Measurements from ENCODE around the gene PDE10A.
"Not testable (repeated sequence)": the region's sequence is repeated elsewhere in the genome, so short reads cannot be mapped to it uniquely, and the experiment has no call there.

The PDE10A gene

GRCh38 chr6:165580136-165580535 is 82.9 kb downstream of the PDE10A start:
- DNase-seq = no peak

DNA sequence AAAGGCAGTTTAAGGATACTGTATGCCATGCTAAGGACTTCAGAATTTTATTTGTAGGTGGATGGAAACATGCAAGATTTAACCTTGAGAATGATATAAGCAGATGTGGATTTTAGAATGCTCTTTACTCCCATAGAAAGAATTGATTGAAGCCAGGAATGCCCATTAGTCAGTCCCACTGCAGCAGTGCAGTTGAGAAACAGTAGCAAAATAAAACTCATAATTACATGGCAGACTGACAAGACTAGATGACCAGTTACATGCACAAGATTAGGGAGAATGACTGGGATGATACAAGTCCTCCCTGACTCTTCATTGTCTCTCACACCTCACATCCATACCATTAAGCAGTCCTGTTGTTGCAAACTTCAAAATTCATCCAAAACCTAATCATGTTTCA is 83.9 kb downstream of the PDE10A start:
- no peak for DNase-seq

- no peak for DNase-seq
These were observed 85.5 kb downstream of the PDE10A start for GRCh38 chr6:165577556-165577955.

GRCh38 chr6:165575158-165575549 is 87.9 kb downstream of the PDE10A start:
- DNase-seq = no peak

DNA sequence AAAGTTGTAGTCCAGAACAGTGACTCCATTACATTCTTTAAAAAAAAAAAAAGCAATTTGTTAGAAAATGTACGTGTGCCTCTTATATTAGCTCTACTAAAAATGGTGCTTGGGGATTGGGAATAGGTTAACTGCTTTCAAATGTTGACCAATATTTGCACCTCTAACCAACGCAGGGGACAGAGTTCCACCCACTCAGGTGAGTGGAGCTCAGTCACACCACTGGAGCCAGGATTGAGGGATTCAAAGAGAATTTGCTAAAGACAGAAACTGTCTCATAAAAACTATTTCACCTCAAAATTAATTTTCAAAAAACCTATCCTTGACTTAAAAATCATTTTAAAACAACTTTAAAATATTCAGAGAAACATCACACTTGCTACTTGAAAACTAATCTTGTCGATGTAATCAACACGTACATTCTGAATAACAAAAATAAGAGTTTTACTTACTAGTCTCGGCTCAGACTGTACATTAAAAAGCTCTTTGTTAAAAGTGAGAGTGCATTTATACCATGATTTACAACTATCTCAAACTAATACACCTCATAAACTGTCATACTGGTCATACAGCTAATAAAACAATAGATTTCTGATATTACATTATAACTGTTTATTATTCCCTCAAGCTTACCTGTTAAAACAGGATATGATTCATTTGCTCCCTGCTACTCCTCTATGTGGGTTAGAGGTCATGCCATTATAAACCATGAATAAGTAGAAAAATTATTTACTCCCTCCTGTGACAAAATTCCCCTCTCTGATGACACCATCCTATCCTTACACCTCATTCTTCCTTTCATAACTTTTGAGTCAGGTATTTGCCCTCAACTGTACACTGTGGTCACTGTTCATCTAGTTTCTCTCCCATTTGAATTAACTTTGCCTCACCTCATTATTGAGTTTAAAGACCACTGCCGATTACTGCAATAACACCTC is 88.6 kb downstream of the PDE10A start:
- DNase-seq = no peak

- DNase-seq = no peak
These were observed 89.4 kb downstream of the PDE10A start for GRCh38 chr6:165573671-165574070.

GRCh38 chr6:165571721-165572132 is 91.3 kb downstream of the PDE10A start:
- no peak for DNase-seq

- no peak for DNase-seq
These were observed 91.9 kb downstream of the PDE10A start for GRCh38 chr6:165571068-165571682.

DNA sequence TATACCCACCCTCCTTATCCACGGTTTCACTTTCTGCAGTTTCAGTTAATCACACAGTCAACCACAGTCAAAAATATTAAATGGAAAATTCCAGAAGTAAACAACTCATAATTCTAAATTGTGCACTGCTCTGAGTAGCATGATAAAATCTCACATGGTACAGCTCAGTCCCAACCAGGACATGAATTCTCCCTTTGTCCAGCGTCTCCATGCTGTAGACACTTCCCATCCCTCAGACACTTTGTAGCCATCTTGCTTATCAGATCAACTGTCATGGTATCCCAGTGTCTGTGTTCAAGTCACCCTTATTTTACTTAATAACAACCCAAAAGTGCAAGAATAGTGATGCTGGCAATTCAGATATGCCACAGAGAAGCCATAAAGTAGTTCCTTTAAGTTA is 94.7 kb downstream of the PDE10A start:
- no peak for DNase-seq

- DNase-seq = no peak
These were observed 96.8 kb downstream of the PDE10A start for GRCh38 chr6:165566088-165566828.

GRCh38 chr6:165562421-165563090 is 100.5 kb downstream of the PDE10A start:
- no peak for DNase-seq

DNA sequence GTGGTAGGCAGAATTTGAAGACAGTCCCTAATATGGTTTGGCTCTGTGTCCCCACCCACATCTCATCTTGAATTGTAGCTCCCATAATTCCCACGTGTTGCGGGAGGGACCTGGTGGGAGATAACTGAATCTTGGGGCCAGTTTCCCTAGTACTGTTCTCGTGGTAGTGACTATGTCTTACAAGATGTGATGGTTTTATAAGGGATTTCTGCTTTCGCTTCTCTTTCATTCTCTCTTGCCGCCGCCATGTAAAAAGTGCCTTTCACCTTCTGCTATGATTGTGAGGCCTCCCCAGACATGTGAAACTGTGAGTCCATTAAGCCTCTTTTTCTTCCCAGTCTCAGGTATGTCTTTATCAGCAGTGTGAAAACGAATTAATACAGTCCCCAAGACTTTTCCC is 103.4 kb downstream of the PDE10A start:
- DNase-seq = no peak

DNA sequence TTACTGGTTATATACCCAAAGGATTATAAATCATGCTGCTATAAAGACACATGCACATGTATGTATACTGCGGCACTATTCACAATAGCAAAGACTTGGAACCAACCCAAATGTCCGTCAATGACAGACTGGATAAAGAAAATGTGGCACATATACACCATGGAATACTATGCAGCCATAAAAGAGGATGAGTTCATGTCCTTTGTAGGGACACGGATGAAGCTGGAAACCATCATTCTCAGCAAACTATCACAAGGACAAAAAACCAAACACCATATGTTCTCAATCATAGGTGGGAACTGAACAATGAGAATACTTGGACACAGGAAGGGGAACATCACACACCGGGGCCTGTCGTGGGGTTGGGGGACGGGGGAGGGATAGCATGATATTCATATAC is 104.9 kb downstream of the PDE10A start:
- DNase-seq = not testable (repeated sequence)

GRCh38 chr6:165557674-165558073 is 105.4 kb downstream of the PDE10A start:
- DNase-seq = no peak

- no peak for DNase-seq
These were observed 106.8 kb downstream of the PDE10A start for GRCh38 chr6:165556116-165556843.

DNA sequence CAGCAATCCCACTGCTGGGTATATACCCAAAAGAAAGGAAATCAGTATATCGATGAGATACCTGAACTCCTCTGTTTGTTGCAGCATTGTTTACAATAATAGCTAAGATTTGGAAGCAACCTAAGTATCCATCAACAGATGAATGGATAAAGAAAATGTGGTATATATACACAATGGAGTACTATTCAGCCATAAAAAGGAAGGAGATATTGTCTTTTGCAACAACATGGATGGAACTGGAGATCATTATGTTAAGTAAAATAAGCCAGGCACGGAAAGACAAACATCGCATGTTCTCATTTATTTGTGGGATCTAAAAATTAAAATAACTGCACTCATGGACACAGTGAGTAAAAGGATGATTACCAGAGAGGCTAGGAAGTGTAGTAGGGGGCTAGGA is 108.4 kb downstream of the PDE10A start:
- DNase-seq = not testable (repeated sequence)

- DNase-seq = no peak
These were observed 110.7 kb downstream of the PDE10A start for GRCh38 chr6:165552248-165552736.

- no peak for DNase-seq
These were observed 111.2 kb downstream of the PDE10A start for GRCh38 chr6:165551828-165552227.

DNA sequence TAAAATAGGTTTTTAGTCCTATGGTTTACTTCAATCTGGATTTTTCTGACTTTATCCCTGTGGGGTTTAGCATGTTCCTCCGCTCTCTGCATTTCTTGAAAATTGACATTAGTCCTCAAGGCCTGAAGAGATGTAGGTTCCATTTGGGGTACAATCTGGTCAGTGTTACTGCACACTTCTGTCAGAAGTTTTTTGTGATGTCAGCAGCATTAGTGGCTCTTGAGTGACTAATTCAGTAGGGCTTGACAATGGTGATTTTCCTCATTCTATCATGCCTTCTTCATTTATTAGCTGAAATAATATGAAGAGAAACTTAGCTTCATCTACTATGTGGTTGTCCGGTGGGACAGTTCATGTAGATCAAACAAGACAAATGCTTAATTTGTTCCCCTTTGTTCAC is 114.6 kb downstream of the PDE10A start:
- no peak for DNase-seq

- DNase-seq = no peak
These were observed 117.2 kb downstream of the PDE10A start for GRCh38 chr6:165545806-165546205.

- no peak for DNase-seq
These were observed 119.3 kb downstream of the PDE10A start for GRCh38 chr6:165543781-165544180.

- no peak for DNase-seq
These were observed 126.1 kb downstream of the PDE10A start for GRCh38 chr6:165536911-165537310.
